HG03558 (cell line): ENCODE measurements around the gene COASY.
A peak's percentile ranks its signal among the peaks of the same experiment; 100 is the strongest.
"Not testable (repeated sequence)": the region's sequence is repeated elsewhere in the genome, so short reads cannot be mapped to it uniquely, and the experiment has no call there.

Experiments
- ATAC-seq: cut with Tn5 transposase; IDR thresholded peaks from one replicate; pipeline ENCODE4 v1.9.1; 2021; ENCODE audit warnings: moderate number of reproducible peaks; ENCODE audit not compliant: unreplicated experiment; ENCODE audit errors: extremely low read depth

Gene COASY

GRCh38 chr17:42548993-42549755 lies 12.8 kb upstream of the COASY start:
- ATAC-seq = no peak

- ATAC-seq = not testable (repeated sequence)
These were observed 9.2 kb upstream of the COASY start, which contains the start of gene HSD17B1 for GRCh38 chr17:42552736-42553135. HSD17B1 (plus strand) TSS chr17:42552923; CDS start chr17:42552934, 11 bp downstream.

GRCh38 chr17:42553161-42553818 lies 8.7 kb upstream of the COASY start:
- no peak for ATAC-seq

- no peak for ATAC-seq
These were observed 8.1 kb upstream of the COASY start for GRCh38 chr17:42553866-42554249.

GRCh38 chr17:42554250-42555121 lies 7.5 kb upstream of the COASY start:
- peak; percentile 54 for ATAC-seq

- no peak for ATAC-seq
These were observed 6.8 kb upstream of the COASY start for GRCh38 chr17:42555122-42555622.

GRCh38 chr17:42555961-42556617 lies 5.9 kb upstream of the COASY start:
- not testable (repeated sequence) for ATAC-seq

- no peak for ATAC-seq
These were observed 2.9 kb upstream of the COASY start for GRCh38 chr17:42559075-42559474.

GRCh38 chr17:42560246-42560645 lies 1.7 kb upstream of the COASY start:
- ATAC-seq = no peak

- no peak for ATAC-seq
These were observed 617 bp downstream of the COASY start for GRCh38 chr17:42562388-42563142.

GRCh38 chr17:42563143-42563509 lies 1.2 kb downstream of the COASY start:
- ATAC-seq = no peak

- no peak for ATAC-seq
These were observed 1.6 kb downstream of the COASY start for GRCh38 chr17:42563543-42563942.

- ATAC-seq = no peak
These were observed 2.0 kb downstream of the COASY start for GRCh38 chr17:42563950-42564349.

- no peak for ATAC-seq
These were observed 3.0 kb downstream of the COASY start for GRCh38 chr17:42564815-42565522.

GRCh38 chr17:42565523-42566214 lies 3.7 kb downstream of the COASY start:
- no peak for ATAC-seq

- ATAC-seq = no peak
These were observed 4.4 kb downstream of the COASY start for GRCh38 chr17:42566215-42566882.

- no peak for ATAC-seq
These were observed 5.1 kb downstream of the COASY start, which contains the start of gene MLX for GRCh38 chr17:42566883-42567573. MLX (plus strand) TSS chr17:42567100; CDS start chr17:42567125, 25 bp downstream.
